Measurements from ENCODE around the gene E4F1. TPM values are rescaled to one million over a fixed set of nuclear protein-coding genes. Genes with fewer than 3 reads are reported as not detected.
"Not testable (repeated sequence)": the region's sequence is repeated elsewhere in the genome, so short reads cannot be mapped to it uniquely, and the experiment has no call there.

Gene E4F1
- total RNA-seq, 1 donor from 2014 or later = 37.1 TPM

GRCh38 chr16:2250652-2251295 lies 27.4 kb downstream of the E4F1 start:
- no peak for DNase-seq

- DNase-seq = peak; percentile 95
Measured at GRCh38 chr16:2251296-2252111, 28.1 kb downstream of the E4F1 start, which contains the start of gene ECI1. ECI1 (minus strand) TSS chr16:2251587; CDS start chr16:2251566, 21 bp downstream.

DNA sequence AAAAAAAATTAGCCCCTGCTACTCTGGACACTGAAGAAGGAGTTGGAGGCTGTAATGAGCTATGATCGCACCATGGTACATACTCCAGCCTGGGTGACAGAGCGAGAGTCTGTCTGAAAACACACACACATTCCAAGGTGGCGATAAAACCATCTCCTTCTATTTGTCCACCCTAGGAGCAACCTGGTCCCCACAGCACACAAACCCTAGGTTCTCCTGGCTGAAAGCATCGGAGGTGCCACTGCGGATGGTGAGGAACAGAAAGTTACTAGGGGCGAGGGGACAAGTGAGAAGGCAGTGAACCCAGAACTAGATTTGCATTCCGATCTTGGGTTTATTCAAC lies 29.4 kb downstream of the E4F1 start:
- DNase-seq = no peak

DNA sequence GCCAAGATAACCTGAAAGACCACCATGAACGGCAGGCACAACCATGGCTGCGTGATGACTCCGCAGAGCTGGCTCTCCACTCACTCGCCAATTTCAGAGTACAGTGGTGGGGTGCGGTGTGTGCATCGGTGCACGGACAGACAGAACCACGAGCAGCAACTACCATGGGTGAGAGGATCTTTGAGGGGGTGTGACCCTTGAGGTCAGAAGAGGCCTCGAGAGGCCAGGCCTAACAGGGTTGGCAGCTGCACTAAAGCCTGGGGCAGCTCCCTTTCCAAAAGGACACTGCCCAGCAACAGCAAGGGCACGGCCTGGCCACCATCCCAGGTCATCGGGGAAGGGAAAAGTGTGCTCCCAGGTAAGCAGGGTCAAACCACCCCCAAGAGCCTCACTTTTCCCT lies 29.9 kb downstream of the E4F1 start:
- no peak for DNase-seq

DNA sequence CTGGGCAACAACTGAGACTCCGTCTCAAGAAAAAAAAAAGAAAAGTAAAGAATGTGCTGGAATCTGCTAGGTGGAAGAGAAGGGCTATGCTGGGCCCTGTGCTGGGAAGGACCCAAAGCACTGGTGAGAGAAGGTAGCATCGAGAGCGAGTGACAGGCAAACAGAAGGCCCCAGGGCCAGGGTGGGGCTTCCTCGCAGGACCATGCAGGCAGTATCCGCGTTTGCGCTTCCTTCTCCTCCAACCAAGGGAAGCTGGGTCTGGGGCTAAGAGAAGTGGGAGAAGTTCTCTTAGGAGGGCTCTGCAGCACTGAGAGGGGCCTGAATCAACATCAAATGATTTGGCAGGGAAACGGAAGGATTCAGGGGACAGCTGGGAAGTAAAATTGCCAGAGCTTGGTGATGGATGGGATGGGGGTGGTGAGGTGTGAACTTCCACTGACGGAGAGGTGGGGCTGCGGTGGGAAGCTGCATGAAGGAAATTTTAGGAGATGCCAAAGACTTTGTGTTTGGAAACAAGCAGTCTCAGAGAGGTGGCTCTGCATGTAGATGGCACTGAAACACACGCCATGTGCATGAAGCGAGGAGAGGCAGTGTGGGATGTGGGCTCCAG lies 33.2 kb downstream of the E4F1 start:
- no peak for DNase-seq

DNA sequence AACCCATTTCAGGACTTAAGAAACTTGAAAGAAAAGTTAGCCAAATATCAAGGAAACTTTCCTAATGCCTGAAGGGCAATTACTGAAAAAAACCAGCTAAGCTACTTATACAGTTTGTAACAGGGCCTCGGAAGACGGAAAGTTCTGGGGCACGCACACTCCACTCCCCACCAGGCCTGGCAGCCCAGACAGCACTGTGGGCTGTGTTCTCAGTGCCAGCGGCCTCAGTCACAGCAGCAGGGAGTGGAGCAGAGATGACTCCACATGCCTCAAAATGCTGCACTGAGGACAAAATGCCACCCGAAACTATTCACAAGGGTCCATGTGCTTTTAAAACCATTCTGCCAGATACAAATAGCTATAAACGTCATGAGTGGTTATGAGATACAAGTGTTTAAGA lies 34.3 kb downstream of the E4F1 start:
- DNase-seq = no peak

- DNase-seq = not testable (repeated sequence)
Measured at GRCh38 chr16:2258530-2258929, 35.1 kb downstream of the E4F1 start.

- DNase-seq = no peak
Measured at GRCh38 chr16:2260250-2260649, 36.9 kb downstream of the E4F1 start.

DNA sequence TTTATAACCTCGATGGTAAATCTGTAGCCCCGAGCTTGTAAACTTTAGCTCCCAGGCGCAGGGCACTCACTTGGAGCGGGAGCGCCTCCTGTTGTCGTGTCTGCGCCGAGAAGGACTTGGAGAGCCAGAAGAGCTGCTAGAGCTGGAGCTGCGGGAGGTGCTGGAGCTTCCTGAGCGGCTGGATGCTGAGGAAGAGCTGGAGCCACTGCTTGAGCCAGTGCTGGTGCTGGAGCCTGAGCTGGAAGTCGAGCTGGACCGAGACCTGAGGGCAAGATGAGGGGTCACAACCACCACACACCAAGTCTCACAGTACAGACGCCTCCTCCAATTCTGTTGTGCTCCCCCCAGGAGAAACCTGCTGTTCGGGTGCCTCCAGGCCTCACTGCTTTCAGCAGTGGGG lies 39.6 kb downstream of the E4F1 start:
- DNase-seq = not testable (repeated sequence)

DNA sequence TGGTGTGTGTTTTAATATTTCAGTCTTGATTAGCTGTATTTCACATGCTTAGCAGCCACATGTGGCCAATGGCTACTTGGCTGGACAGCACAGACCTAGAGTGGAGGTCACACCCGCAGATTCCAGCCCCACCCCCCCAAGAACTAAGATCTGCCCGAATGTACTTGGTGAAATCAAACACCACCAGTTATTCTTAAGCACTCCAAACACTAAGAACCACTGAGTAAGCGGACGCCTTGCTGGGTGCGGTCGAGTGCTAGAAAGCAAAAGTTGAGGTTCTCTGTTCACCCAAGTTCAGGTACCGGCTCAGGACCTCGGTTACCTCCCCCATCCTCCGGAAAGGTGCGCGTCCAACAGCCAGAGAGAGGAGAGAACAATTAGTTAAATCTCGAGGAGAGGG lies 43.5 kb downstream of the E4F1 start:
- DNase-seq = peak; percentile 36

GRCh38 chr16:2267505-2267912 lies 44.1 kb downstream of the E4F1 start:
- DNase-seq = not testable (repeated sequence)

GRCh38 chr16:2267913-2268666 lies 44.7 kb downstream of the E4F1 start, which contains the start of gene RNPS1:
RNPS1 (minus strand) TSS chr16:2268126; CDS start chr16:2264643, 3,483 bp downstream.
- DNase-seq = peak; percentile 98

- no peak for DNase-seq
Measured at GRCh38 chr16:2270070-2270462, 46.7 kb downstream of the E4F1 start.

DNA sequence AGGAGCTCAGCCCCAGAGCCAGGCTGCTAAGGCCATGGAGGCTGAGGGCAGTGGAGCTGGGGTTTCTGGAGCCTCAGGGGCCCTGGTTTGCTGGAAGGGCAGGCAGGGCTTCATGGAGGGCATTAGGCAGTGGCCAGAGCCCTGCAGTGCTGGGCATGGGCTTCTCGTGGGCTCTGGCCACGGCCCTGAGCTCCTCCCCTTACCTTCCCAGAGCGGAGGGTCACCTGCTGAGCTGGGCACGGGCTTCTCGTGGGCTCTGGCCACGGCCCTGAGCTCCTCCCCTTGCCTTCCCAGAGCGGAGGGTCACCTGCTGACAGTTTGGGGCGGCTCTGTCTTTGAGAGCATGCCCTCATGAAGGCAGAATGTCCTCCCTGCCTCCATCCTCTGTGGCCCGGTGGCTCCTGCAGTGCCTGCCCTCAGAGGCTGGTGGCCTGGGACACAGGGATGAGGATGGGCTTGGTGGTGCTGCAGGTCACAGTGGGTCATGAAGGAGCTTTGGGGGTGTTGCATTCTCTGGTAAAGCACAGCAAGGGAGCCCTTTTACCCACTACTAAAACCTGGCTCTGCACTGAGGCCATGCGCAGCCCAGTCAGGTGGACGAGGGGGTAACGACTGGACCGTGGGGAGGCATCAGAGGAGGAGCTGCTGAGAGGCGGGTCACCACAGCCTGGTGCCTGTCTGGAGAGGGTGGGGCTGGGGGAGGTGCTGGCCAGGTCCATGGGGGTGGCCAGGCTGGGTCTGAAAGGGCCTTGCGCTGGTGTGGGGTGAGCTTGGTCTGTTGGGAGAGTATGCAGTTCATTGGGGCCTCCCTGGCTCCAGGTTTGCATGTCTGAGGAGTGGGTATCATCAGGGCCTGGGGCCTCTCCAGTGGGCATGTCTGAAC lies 47.4 kb downstream of the E4F1 start:
- DNase-seq = no peak

GRCh38 chr16:2271848-2272461 lies 48.6 kb downstream of the E4F1 start:
- no peak for DNase-seq

DNA sequence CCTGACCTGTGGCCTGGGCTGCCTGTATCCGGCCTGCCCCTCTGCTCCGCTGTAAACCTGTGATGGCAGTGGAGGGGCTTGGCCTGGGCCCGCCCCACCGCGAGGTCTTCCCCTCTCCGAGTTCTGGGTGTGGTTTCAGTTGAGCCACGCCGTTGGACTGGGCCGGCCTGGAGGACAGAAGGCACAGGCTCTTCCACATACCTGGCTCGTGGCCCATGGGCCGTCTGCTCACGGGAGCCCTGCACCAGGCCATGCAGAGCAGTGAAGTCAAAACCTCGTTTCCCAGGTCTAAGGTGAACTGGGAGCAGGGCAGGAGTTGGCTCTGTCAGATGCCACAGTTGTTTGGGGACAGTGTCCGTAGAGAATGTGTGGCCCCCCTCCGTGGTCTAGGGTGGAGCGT lies 50.1 kb downstream of the E4F1 start:
- DNase-seq = no peak

- no peak for DNase-seq
Measured at GRCh38 chr16:2273931-2274330, 50.5 kb downstream of the E4F1 start.

DNA sequence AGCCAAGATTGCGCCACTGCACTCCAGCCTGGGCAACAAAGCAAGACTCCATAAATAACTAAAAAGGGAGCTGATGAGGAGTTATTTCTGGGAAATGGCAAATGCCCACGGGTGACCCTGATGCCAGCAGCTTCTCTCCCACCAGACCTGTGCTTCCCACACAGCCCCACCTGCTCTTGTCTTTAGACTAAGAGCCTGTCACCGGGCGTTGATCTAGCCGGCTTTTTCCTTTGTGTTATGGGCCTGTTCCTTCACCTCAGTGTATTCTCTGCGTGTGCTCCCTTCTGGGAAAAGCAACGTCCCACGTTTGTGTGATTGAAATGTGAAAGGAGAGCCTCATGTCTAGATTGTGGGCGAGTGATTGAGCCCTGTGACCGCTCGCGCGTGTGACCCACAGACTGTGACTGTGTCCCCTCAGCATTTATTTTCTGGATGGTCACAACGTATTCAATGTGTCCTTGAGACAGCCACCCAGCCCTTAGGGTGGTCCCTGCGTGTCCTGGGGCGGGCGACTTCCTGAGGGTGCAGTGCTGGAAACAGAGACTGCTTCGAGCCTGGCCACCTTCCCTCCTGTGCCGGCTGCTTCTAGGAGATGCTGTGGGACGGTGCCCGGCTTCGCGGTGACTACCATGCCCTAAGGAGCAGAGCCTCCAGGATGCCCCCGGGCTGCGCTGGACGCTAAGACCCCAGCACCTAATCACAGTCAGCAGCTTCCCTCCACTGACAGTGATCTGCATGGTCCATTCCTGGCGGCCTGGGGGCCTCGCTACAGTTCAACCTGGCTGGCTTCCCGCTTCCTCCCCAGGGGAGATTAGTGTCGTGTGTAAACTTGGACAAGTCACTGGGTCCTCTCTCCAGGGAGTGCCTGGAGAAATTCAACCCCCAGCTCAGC lies 52.3 kb downstream of the E4F1 start:
- no peak for DNase-seq

GRCh38 chr16:2276368-2277195 lies 53.2 kb downstream of the E4F1 start:
- no peak for DNase-seq
